Measurements from ENCODE around the gene KRTAP10-8.

GRCh38 chr21:44578371-44579055, 33.4 kb upstream of the KRTAP10-8 start:
- TF ChIP-seq ZFP30 (CRISPR knock-in tag; IDR thresholded peaks at IDR 0.05) = no peak
- no peak for TF ChIP-seq RARB (CRISPR knock-in tag; IDR thresholded peaks at IDR 0.05)

All from SK-N-SH treated with all-trans-retinoic acid at 6 μM for 48 hours (cell line).